ENCODE results near the gene PRM2. TPM values are rescaled to one million over a fixed set of nuclear protein-coding genes. Genes with fewer than 3 reads are reported as not detected.

The PRM2 gene
- total RNA-seq, 1 donor from 2014 or later: not detected

GRCh38 chr16:11241480-11242204 is 34.6 kb downstream of the PRM2 start:
- TF ChIP-seq, protein P1, sequence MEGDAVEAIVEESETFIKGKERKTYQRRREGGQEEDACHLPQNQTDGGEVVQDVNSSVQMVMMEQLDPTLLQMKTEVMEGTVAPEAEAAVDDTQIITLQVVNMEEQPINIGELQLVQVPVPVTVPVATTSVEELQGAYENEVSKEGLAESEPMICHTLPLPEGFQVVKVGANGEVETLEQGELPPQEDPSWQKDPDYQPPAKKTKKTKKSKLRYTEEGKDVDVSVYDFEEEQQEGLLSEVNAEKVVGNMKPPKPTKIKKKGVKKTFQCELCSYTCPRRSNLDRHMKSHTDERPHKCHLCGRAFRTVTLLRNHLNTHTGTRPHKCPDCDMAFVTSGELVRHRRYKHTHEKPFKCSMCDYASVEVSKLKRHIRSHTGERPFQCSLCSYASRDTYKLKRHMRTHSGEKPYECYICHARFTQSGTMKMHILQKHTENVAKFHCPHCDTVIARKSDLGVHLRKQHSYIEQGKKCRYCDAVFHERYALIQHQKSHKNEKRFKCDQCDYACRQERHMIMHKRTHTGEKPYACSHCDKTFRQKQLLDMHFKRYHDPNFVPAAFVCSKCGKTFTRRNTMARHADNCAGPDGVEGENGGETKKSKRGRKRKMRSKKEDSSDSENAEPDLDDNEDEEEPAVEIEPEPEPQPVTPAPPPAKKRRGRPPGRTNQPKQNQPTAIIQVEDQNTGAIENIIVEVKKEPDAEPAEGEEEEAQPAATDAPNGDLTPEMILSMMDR (IDR thresholded peaks at IDR 0.05; ENCODE audit: insufficient read depth, low read length, severe bottlenecking): no peak
- DNase-seq (ENCODE audit: low read depth): no peak
- Histone ChIP-seq H3K36me3 (ENCODE audit: control insufficient read depth, insufficient read depth, low read length) (no peaks in the 10 kb centered on the region), H3K4me3 (ENCODE audit: low read depth, low read length) (no peak overlapping the region), H3K27me3 (ENCODE audit: control insufficient read depth, insufficient read depth, low read length) (peaks cover 6% of the 10 kb centered on the region)
- no peak for FAIRE-seq

- DNase-seq (ENCODE audit: low read depth): no peak
- Histone ChIP-seq H3K27me3 (ENCODE audit: control insufficient read depth, insufficient read depth, low read length) (peaks cover 6% of the 10 kb centered on the region), H3K36me3 (ENCODE audit: control insufficient read depth, insufficient read depth, low read length) (no peaks in the 10 kb centered on the region), H3K4me3 (ENCODE audit: low read depth, low read length) (no peak overlapping the region)
- FAIRE-seq: no peak
- TF ChIP-seq, protein P1 (IDR thresholded peaks at IDR 0.05; ENCODE audit: insufficient read depth, low read length, severe bottlenecking): no peak
Measured at GRCh38 chr16:11240636-11241473, 35.4 kb downstream of the PRM2 start.

DNA sequence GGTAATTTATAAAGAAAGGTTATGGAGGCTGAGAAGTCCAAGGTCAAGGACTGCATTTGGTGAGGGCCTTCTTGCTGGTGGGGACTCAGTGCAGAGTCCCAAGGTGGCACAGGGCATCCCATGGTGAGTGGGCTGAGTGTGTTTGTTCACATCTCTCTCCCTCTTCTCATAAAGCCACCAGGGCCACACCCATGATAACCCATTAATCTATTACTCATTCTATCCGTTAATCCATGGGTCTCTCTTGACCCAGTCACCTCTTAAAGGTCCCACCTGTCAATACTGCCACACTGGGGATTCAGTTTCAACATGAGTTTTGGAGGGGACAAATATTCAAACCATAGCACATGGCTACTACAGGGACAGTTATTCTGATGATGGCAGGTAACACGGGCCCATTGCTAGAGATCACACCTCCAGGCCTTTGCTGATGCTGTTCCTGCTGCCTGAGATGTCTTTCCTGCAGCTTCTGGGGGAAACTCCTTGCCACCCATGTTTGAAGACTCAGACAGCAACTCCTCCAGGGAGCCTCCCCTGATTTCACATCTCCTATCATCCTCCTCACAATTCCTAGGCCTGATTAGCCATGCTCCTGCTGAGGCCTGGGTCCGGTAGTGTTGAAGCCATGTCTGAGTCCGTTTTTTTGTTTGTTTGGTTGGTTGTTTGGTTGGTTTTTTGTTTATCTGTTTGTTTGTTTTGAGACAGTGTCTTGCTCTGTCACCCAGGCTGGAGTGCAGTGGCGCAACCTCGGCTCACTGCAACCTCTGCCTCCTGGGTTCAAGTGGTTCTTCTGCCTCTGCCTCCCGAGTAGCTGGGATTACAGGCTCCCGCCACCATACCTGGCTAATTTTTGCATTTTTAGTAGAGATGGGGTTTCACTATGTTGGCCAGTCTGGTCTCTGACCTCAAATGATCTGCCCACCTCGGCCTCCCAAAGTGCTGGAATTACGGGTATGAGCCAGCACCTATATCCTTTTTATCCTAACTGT is 36.3 kb downstream of the PRM2 start:
- FAIRE-seq: no peak
- H3K36me3 ChIP-seq (ENCODE audit: control insufficient read depth, insufficient read depth, low read length): no peaks in the 10 kb centered on the region
- H3K4me3 ChIP-seq (ENCODE audit: low read depth, low read length): no peak overlapping the region
- DNase-seq (ENCODE audit: low read depth): no peak
- TF ChIP-seq, protein P1 (IDR thresholded peaks at IDR 0.05; ENCODE audit: insufficient read depth, low read length, severe bottlenecking): no peak
- H3K27me3 ChIP-seq (ENCODE audit: control insufficient read depth, insufficient read depth, low read length): peaks cover 6% of the 10 kb centered on the region

GRCh38 chr16:11238272-11239202 is 37.7 kb downstream of the PRM2 start:
- TF ChIP-seq, protein P1 (IDR thresholded peaks at IDR 0.05; ENCODE audit: insufficient read depth, low read length, severe bottlenecking): no peak
- no peak for FAIRE-seq
- no peak overlapping the region for H3K4me3 ChIP-seq (ENCODE audit: low read depth, low read length)

More at GRCh38 chr16:11238272-11239202, 37.7 kb downstream of the PRM2 start:
- DNase-seq (ENCODE audit: low read depth): no peak
- peaks cover 3% of the 10 kb centered on the region for H3K27me3 ChIP-seq (ENCODE audit: control insufficient read depth, insufficient read depth, low read length)
- no peaks in the 10 kb centered on the region for H3K36me3 ChIP-seq (ENCODE audit: control insufficient read depth, insufficient read depth, low read length)

Data from bronchial epithelial cell (primary cell).